Astrocyte (in vitro differentiated cells and primary cell): ENCODE measurements around the gene GSN. TPM values are rescaled to one million over a fixed set of nuclear protein-coding genes. Genes with fewer than 3 reads are reported as not detected.

ENCODE experiments used
- DNase-seq: peaks from one replicate; pipeline ENCODE4 v3.0.0-alpha.2; 2010; ENCODE audit warnings: low read depth
- FAIRE-seq: peaks from 2 replicates; lab custom pipeline; 2011; peaks lifted over from hg19 to GRCh38; lab: Jason Lieb, UNC
- H2AFZ ChIP-seq: 2 replicates; pipeline ENCODE4 v1.6.0; 2012; ENCODE audit warnings: low read depth, low read length, inconsistent platforms
- H3K27ac ChIP-seq: 2 replicates; pipeline ENCODE4 v1.5.1; 2011; ENCODE audit warnings: low read depth, low read length, inconsistent platforms
- H3K27me3 ChIP-seq: 2 replicates; pipeline ENCODE4 v1.6.0; 2011; ENCODE audit warnings: low read length, inconsistent platforms; ENCODE audit not compliant: insufficient read depth
- H3K36me3 ChIP-seq: 2 replicates; pipeline ENCODE4 v1.5.1; 2011; ENCODE audit warnings: low read length, inconsistent platforms; ENCODE audit not compliant: insufficient read depth
- H3K4me1 ChIP-seq: 2 replicates; pipeline ENCODE4 v1.5.1; 2011; ENCODE audit warnings: low read length, inconsistent platforms; ENCODE audit not compliant: insufficient read depth
- H3K4me2 ChIP-seq: 2 replicates; pipeline ENCODE4 v1.6.0; 2012; ENCODE audit warnings: low read length, inconsistent platforms
- H3K4me3 ChIP-seq: 2 replicates; pipeline ENCODE4 v1.5.1; 2011; ENCODE audit warnings: low read depth, mild to moderate bottlenecking, low read length, inconsistent platforms; ENCODE audit not compliant: insufficient read depth
- H3K79me2 ChIP-seq: 2 replicates; pipeline ENCODE4 v1.6.0; 2012; ENCODE audit warnings: mild to moderate bottlenecking, low read length, inconsistent platforms; ENCODE audit not compliant: insufficient read depth
- H3K9ac ChIP-seq: 2 replicates; pipeline ENCODE4 v1.6.0; 2012; ENCODE audit warnings: mild to moderate bottlenecking, low read length, inconsistent platforms
- H3K9me3 ChIP-seq: 2 replicates; pipeline ENCODE4 v1.5.1; 2012; ENCODE audit warnings: low read depth, mild to moderate bottlenecking, low read length, inconsistent platforms; ENCODE audit not compliant: insufficient read depth
- H4K20me1 ChIP-seq: 2 replicates; pipeline ENCODE4 v1.6.0; 2012; ENCODE audit warnings: low read length, inconsistent platforms; ENCODE audit not compliant: insufficient read depth
- H3K27ac Mint-ChIP-seq: one replicate; pipeline ENCODE4 v1.8.0; 2021; ENCODE audit warnings: mild to moderate bottlenecking, mixed read lengths; ENCODE audit not compliant: unreplicated experiment
- H3K27me3 Mint-ChIP-seq: one replicate; pipeline ENCODE4 v1.8.0; 2021; ENCODE audit warnings: low read depth, mixed read lengths; ENCODE audit not compliant: unreplicated experiment
- H3K36me3 Mint-ChIP-seq: one replicate; pipeline ENCODE4 v1.8.0; 2021; ENCODE audit warnings: low read depth, mixed read lengths; ENCODE audit not compliant: unreplicated experiment
- H3K4me1 Mint-ChIP-seq: one replicate; pipeline ENCODE4 v1.8.0; 2021; ENCODE audit warnings: low read depth, mixed read lengths; ENCODE audit not compliant: unreplicated experiment
- H3K4me3 Mint-ChIP-seq: one replicate; pipeline ENCODE4 v1.8.0; 2021; ENCODE audit warnings: mild to moderate bottlenecking, moderate library complexity, mixed read lengths; ENCODE audit not compliant: unreplicated experiment
- H3K9me3 Mint-ChIP-seq: one replicate; pipeline ENCODE4 v1.8.0; 2021; ENCODE audit warnings: mild to moderate bottlenecking, mixed read lengths; ENCODE audit not compliant: unreplicated experiment
- EZH2 ChIP-seq: IDR thresholded peaks from 2 replicates; pipeline ENCODE4 v1.6.1; 2012; ENCODE audit warnings: mild to moderate bottlenecking, low read length, inconsistent platforms; ENCODE audit not compliant: insufficient read depth
- total RNA-seq: library from RNA; stranded (reverse); gene quantifications from 2 replicates; pipeline ENCODE4 v1.2.1, GENCODE V29; 2021
- TF ChIP-seq, protein P1 (sequence below): IDR thresholded peaks from 2 replicates; pipeline ENCODE4 v1.5.1; 2011; ENCODE audit warnings: low read depth, mild to moderate bottlenecking, inconsistent platforms, low read length, moderate library complexity; ENCODE audit not compliant: insufficient read depth

The GSN gene
- total RNA-seq, 1 donor from 2014 or later: 260 TPM

DNA sequence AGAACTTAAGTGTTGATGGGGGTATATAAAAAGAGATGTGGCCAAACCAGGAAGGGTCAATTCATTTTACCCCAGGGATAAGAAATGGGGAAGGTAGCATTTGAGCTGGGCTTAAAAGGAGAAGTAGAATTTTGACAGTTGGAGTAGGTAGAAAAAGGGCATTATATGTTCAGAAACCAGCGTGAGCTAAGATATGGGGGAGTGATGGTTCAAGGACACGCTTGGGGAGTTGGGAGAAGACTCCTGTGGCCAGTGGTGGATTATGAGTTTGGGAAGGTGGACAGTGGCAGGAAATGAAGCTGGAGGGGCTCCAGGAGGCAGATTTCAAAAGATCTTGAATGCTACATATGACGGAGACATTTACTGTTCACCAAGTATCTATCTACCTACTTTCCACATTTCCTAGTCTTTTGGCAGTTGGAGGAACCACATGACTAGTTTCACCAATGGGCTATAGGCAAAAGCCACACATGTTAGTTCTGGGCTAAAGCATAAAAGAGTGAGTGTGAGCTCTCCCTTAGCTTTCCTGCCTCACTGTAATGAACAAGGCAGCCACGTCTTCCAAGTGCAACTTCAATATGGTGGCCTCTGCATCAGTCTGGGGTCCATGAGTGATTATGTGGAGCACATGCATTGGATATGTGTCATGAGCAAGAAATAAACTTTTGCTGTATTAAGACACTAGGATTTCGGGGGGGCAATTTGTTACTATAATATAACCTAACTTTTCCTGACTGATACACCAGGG, 15.7 kb upstream of the GSN start:
- Histone ChIP-seq H3K4me1 (peaks cover 4% of the 10 kb centered on the region), H3K9ac (no peak overlapping the region), H3K4me3 (no peak overlapping the region), H3K9me3 (peaks cover 7% of the 10 kb centered on the region), H2AFZ (no peak overlapping the region), H3K27ac (no peak overlapping the region), H3K36me3 (no peaks in the 10 kb centered on the region), H4K20me1 (no peaks in the 10 kb centered on the region), H3K4me2 (no peak overlapping the region), H3K27me3 (no peaks in the 10 kb centered on the region), H3K79me2 (no peaks in the 10 kb centered on the region)
- H3K9me3 Mint-ChIP-seq: peaks cover 4% of the 10 kb centered on the region
- H3K4me3 Mint-ChIP-seq: no peak overlapping the region
- H3K27ac Mint-ChIP-seq: no peak overlapping the region
- H3K36me3 Mint-ChIP-seq: peaks cover 3% of the 10 kb centered on the region
- TF ChIP-seq EZH2: no peak
- TF ChIP-seq, protein P1, sequence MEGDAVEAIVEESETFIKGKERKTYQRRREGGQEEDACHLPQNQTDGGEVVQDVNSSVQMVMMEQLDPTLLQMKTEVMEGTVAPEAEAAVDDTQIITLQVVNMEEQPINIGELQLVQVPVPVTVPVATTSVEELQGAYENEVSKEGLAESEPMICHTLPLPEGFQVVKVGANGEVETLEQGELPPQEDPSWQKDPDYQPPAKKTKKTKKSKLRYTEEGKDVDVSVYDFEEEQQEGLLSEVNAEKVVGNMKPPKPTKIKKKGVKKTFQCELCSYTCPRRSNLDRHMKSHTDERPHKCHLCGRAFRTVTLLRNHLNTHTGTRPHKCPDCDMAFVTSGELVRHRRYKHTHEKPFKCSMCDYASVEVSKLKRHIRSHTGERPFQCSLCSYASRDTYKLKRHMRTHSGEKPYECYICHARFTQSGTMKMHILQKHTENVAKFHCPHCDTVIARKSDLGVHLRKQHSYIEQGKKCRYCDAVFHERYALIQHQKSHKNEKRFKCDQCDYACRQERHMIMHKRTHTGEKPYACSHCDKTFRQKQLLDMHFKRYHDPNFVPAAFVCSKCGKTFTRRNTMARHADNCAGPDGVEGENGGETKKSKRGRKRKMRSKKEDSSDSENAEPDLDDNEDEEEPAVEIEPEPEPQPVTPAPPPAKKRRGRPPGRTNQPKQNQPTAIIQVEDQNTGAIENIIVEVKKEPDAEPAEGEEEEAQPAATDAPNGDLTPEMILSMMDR: no peak
- FAIRE-seq (no peak), DNase-seq (no peak)
- peaks cover 4% of the 10 kb centered on the region for H3K4me1 Mint-ChIP-seq
- peaks cover 7% of the 10 kb centered on the region for H3K27me3 Mint-ChIP-seq

DNA sequence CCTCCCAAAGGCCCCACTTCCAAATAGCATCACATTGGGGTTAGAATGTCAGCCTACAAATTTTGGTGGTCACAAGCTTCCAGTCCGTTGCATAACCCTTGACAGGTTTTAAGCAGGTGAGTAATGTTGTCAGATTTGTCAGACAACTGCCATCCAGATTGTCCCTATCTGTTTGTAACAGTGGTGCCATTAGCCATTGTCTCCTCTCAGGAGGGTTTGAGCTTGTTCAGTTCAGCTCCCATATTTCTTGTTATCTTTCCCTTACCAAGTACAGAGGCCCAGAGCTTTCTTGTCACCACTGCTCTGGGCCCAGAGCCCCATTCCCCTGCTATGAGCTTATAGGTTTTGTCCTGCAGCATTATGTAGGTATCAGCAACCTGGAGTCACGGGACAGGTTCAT, 14.8 kb upstream of the GSN start:
- H3K4me2 ChIP-seq: no peak overlapping the region
- H3K4me1 ChIP-seq: no peaks in the 10 kb centered on the region
- Mint-ChIP-seq H3K9me3 (peaks cover 4% of the 10 kb centered on the region), H3K36me3 (peaks cover 3% of the 10 kb centered on the region), H3K4me3 (no peak overlapping the region), H3K27me3 (peaks cover 7% of the 10 kb centered on the region), H3K27ac (no peak overlapping the region), H3K4me1 (peaks cover 3% of the 10 kb centered on the region)
- no peak overlapping the region for H3K4me3 ChIP-seq
- FAIRE-seq (no peak), DNase-seq (no peak)
- H2AFZ ChIP-seq: no peak overlapping the region
- TF ChIP-seq, protein P1: no peak
- TF ChIP-seq EZH2: no peak
- no peaks in the 10 kb centered on the region for H3K27me3 ChIP-seq
- no peak overlapping the region for H3K27ac ChIP-seq
- no peaks in the 10 kb centered on the region for H3K79me2 ChIP-seq
- H3K9me3 ChIP-seq: peaks cover 7% of the 10 kb centered on the region
- no peaks in the 10 kb centered on the region for H4K20me1 ChIP-seq
- no peaks in the 10 kb centered on the region for H3K36me3 ChIP-seq
- H3K9ac ChIP-seq: no peak overlapping the region
